ENCODE measurements around the gene MAP4K2.
A peak's percentile ranks its signal among the peaks of the same experiment; 100 is the strongest.

MAP4K2 gene

GRCh38 chr11:64810891-64811272 is 7.9 kb upstream of the MAP4K2 start:
- no peak for DNase-seq

GRCh38 chr11:64810271-64810890 is 7.4 kb upstream of the MAP4K2 start, which contains the start of gene MEN1:
TSS of gene MEN1 (minus strand) at chr11:64810551. CDS start at chr11:64810109, 442 bp downstream.
- peak; percentile 91 for DNase-seq

DNA sequence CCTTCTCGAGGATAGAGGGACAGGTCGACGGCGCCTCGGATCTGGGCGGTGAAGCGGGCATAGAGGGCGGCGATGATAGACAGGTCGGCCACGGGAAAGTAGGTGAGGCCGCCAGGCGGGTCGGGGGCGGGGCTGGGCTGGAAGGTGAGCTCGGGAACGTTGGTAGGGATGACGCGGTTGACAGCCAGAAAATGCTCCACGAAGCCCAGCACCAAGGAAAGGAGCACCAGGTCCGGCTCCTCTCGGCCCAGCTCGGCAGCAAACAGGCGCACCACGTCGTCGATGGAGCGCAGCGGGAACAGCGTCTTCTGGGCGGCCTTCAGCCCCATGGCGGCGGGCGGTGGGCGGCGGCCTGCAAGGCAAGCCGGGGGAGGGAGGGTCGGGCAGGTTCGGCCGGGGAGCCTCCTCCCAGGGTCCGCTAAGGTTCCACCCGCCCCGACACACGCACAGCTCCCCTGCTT is 6.8 kb upstream of the MAP4K2 start:
- no peak for DNase-seq

DNA sequence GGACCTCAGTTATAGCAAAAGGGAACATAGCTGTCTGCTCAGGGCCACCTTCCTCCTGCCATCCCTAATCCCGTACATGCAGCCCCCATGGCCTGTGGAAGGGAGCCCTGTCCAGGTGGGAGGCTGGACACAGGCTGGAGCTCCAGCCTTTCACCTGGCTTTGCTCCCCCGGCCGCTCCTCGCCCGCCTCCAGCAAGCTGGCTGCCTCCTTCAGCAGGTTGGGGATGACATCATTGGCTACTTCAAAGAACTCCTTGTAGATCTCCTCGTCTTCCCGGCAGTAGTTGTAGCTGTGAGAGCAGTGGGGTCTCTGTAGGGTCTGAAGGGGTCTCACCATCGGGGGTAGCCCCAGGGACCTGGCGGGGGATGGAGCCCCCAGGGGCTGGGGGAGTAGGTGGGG is 2.5 kb upstream of the MAP4K2 start:
- no peak for DNase-seq

DNA sequence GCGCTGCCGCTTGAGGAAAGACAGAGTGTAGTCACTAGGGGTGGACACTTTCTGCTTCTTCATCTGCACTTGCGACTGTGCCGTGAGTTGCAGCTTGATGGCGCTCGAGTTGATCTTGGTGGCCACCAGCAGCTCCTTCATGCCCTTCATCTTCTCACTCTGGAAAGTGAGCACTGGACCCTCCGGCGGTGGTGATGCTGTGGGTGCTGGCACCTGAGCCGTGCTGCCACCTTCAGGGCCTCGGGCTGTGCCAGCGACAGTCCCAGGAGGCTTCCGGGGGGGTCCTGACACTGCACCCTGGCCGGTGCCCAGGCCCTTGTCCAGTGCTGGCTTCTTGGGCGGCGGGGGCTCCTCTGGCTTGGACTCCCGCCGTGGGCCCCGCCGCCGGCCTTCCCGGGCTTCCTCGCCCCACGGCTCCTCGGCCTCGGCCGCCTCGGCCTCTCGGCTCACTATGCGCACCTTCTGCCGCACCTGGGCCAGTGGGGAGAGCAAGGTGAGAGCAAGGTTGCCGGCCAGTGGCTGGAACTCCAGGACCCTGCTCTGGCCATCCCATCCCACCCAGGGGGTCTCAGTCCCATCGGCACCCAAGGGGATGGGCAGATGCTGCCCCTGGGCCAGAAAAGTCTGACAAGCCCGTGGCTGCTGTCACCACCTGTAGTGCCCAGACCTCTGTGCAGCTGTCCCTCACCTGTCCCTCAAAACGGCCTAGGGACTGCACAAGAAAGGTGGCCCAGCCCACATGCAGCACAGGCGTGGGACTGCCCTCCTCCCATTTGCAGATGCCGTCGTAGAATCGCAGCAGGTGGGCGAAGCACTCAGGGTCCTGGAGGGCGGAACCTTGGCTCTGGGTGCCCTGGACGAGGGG is 1.6 kb upstream of the MAP4K2 start:
- no peak for DNase-seq

DNA sequence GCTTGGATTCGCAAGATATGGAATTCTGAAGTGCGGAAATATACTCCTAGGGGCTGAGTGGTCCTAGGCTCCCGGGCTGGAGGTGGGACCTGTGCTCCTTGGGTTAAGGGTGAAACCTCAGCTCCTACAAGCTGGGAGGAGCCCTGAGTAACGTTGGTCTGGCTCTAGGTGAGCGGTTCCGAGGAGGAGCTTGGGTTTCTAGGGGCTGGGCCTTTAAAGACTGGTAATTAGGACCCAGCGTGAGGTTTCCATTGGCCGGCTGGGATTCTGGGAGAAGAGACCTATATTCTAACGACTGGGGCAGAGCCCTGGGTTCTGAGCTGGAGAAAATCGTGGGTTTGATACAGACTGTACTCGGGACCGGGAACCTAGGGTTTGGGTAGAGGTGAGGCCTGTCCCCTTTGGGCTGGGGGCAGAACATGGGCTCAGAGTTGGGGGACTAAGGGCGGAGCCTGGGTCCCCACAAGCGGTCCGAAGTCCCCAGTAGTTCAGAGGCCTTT is 882 bp upstream of the MAP4K2 start:
- DNase-seq = no peak

- no peak for DNase-seq
Measured at GRCh38 chr11:64802370-64803157, 450 bp downstream of the MAP4K2 start.

GRCh38 chr11:64801561-64802369 is 1.2 kb downstream of the MAP4K2 start:
- DNase-seq = no peak

- DNase-seq = no peak
Measured at GRCh38 chr11:64801158-64801464, 1.9 kb downstream of the MAP4K2 start.

- DNase-seq = no peak
Measured at GRCh38 chr11:64800303-64801157, 2.5 kb downstream of the MAP4K2 start.

GRCh38 chr11:64799623-64800302 is 3.3 kb downstream of the MAP4K2 start:
- DNase-seq = no peak

- DNase-seq = no peak
Measured at GRCh38 chr11:64799256-64799622, 3.8 kb downstream of the MAP4K2 start.

- DNase-seq = no peak
Measured at GRCh38 chr11:64796757-64797541, 6.1 kb downstream of the MAP4K2 start.

GRCh38 chr11:64796047-64796756 is 6.8 kb downstream of the MAP4K2 start:
- DNase-seq = no peak

- no peak for DNase-seq
Measured at GRCh38 chr11:64794526-64794925, 8.5 kb downstream of the MAP4K2 start.

DNA sequence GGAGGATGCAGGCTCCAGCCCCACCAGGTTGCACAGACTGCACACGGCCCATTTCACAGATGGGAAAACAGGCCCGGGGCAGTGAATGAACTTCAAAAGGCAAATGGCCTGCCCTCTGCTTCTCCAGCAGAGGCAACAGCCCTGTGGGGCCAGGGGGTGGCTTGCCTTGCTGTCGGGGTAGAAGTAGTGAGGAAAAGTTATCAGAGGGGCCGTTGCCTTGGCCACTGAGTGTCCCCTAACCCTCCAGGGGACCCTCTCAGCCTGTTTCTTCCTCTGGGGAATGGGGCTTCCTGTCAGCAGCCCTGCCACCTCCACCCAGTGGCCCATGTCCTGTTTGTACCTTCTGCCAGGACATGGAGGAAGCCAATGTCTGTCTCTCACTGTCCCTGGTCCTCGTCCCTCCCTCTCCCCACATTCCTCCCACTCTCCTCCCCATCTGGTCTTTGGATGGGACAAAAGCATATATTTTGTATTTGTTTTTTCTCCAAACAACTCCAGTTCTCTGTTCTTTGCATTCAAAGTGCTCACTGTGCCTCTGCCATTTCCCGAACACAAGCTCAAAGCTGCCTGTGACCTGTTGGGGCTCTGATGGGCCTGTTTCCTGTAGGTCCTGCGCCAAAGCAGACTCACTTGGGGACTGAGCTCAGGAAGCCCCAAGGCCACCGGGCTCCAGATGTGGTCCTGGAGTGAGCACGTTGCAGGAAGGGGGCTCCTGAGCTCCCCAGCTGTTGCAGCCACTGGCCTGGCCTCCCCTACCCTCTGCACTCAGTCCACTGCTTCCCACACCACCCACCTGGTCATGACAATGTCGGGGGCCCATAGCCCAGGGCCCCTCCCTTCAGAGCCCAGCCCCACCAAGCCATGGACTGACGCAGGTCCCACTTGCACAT is 9.5 kb downstream of the MAP4K2 start:
- DNase-seq = no peak

DNA sequence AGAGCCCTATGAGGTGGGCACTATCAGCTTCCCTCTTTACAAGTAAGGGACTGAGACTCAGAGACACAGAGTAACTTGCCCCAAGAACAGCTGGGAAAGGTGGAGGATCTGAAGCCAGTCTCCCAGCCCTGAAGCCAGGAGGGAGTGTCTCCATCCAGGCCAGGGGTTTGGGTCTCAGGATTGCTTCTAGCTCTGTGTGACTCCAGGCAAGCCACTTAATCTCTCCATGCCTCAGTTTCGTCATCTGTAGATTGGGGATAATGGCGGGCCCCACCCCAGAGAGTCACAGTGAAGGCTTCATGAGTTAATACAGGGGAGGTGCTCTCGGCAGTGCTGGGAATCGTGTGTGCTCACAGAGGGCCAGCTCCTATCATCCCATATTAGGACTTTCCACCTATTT is 10.5 kb downstream of the MAP4K2 start:
- DNase-seq = no peak

GRCh38 chr11:64791781-64792291 is 11.2 kb downstream of the MAP4K2 start:
- DNase-seq = no peak

All from KG1 (cell line).